OCI-LY1 (cell line): ENCODE measurements around the gene TLR6.

ENCODE experiments used
- CTCF ChIP-seq: fragments of 200-600 bp; sonication (generic), shearing (Covaris generic); IDR thresholded peaks from 2 replicates; pipeline ENCODE4 v1.5.1; 2017; ENCODE audit warnings: mild to moderate bottlenecking, antibody characterized with exemption, low read length, moderate library complexity, mixed read lengths
- EZH2 ChIP-seq: fragments of 200-600 bp; sonication (generic), shearing (Covaris generic); IDR thresholded peaks from 2 replicates; pipeline ENCODE4 v1.8.0; 2017; ENCODE audit warnings: borderline replicate concordance, mixed run types, mild to moderate bottlenecking, antibody characterized with exemption, low read length, moderate library complexity, mixed read lengths

DNA sequence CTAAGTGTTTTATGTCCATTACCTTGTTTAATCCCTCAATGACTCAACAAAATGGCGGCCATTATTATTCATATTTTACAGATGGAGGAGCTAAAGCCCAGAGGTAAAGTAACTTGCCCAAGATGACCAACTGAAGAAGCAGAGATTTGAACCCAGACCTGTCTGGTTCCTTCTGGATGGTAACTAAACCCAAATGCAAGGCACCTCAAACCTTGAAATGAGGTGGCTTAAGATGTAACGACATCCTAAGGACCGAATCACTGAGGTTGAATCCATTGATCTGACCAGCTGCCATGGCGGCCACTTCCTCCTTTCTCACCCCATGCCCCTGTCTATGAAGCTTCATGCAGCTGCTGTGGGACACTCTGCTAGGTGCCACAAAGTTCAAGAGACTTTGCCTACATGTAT lies 74.8 kb downstream of the TLR6 start:
- no peak for TF ChIP-seq CTCF
- no peak for TF ChIP-seq EZH2
